PC-3 (cell line): Measurements from ENCODE around the gene INAFM2. TPM values are rescaled to one million over a fixed set of nuclear protein-coding genes. Genes with fewer than 3 reads are reported as not detected.

Source experiments
- ATAC-seq: fragments of 200-7000 bp; cut with Tn5 transposase; 2 replicates; pipeline ENCODE4 v1.9.1; 2020; ENCODE audit warnings: mild to moderate bottlenecking, moderate library complexity
- BruUV-seq: library from RNA; stranded (reverse); fragments of 400-500 nt; replicated peaks from 2 replicates; lab custom pipeline; 2021; lab: Mats Ljungman, UMichigan
- CTCF ChIA-PET: fragments of 300-600 bp; sonication (Branson Sonifier 250); formaldehyde crosslinking; loops from one replicate; lab custom pipeline; 2022; ENCODE audit warnings: antibody characterized with exemption; lab: Charles Lee
- POLR2A ChIA-PET: fragments of 300-600 bp; sonication (Branson Sonifier 250); formaldehyde crosslinking; loops from one replicate; lab custom pipeline; 2022; ENCODE audit warnings: antibody characterized with exemption; ENCODE audit not compliant: unreplicated experiment; lab: Charles Lee
- DNase-seq: peaks from one replicate; pipeline ENCODE4 v3.0.0-alpha.2; 2015
- H2AFZ ChIP-seq: fragments of 300-600 bp; sonication (generic); 2 replicates; pipeline ENCODE4 v1.6.0; 2016; ENCODE audit warnings: antibody characterized with exemption, low read length
- H3F3A ChIP-seq: fragments of 300-600 bp; sonication (generic); one replicate; pipeline ENCODE4 v1.6.0; 2017; ENCODE audit warnings: antibody characterized with exemption, low read length, control low read depth, mild to moderate bottlenecking; ENCODE audit not compliant: unreplicated experiment
- H3K27ac ChIP-seq: fragments of 300-600 bp; sonication (generic); 2 replicates; pipeline ENCODE4 v1.5.1; 2016; ENCODE audit warnings: mild to moderate bottlenecking, low read length
- H3K27me3 ChIP-seq: fragments of 300-600 bp; sonication (generic); 2 replicates; pipeline ENCODE4 v1.6.1; 2016; ENCODE audit warnings: low read length, mixed read lengths
- H3K36me3 ChIP-seq: fragments of 300-600 bp; sonication (generic); 2 replicates; pipeline ENCODE4 v1.6.1; 2016; ENCODE audit warnings: low read depth, mixed run types, low read length, mixed read lengths
- H3K4me1 ChIP-seq: fragments of 300-600 bp; sonication (generic); 2 replicates; pipeline ENCODE4 v1.5.1; 2016; ENCODE audit warnings: low read length; ENCODE audit not compliant: insufficient read depth
- H3K4me2 ChIP-seq: fragments of 300-600 bp; sonication (generic); 2 replicates; pipeline ENCODE4 v1.6.0; 2016; ENCODE audit warnings: low read length
- H3K4me3 ChIP-seq: fragments of 300-600 bp; sonication (generic); 2 replicates; pipeline ENCODE4 v1.5.1; 2016; ENCODE audit warnings: mild to moderate bottlenecking, low read length, mixed read lengths
- H3K79me2 ChIP-seq: fragments of 300-600 bp; sonication (generic); 2 replicates; pipeline ENCODE4 v1.6.1; 2017; ENCODE audit warnings: low read length, mixed read lengths
- H3K9ac ChIP-seq: fragments of 300-600 bp; sonication (generic); 2 replicates; pipeline ENCODE4 v1.6.0; 2016; ENCODE audit warnings: mild to moderate bottlenecking, low read length
- H3K9me2 ChIP-seq: fragments of 300-600 bp; sonication (generic); replicated peaks from 2 replicates; pipeline ENCODE4 v1.6.1; 2016; ENCODE audit warnings: mixed run types, low read length, mixed read lengths
- H3K9me3 ChIP-seq: fragments of 300-600 bp; sonication (generic); 2 replicates; pipeline ENCODE4 v1.6.1; 2016; ENCODE audit warnings: low read length, mixed read lengths
- H4K20me1 ChIP-seq: fragments of 300-600 bp; sonication (generic); 2 replicates; pipeline ENCODE4 v1.6.1; 2016; ENCODE audit warnings: low read length, mixed read lengths
- EZH2 ChIP-seq: fragments of 300-600 bp; sonication (generic); IDR thresholded peaks from one replicate; pipeline ENCODE4 v1.6.1; 2017; ENCODE audit warnings: antibody characterized with exemption, mild to moderate bottlenecking, low read length; ENCODE audit not compliant: unreplicated experiment
- EZH2phosphoT487 ChIP-seq: fragments of 300-600 bp; sonication (generic); IDR thresholded peaks from 2 replicates; pipeline ENCODE4 v1.6.1; 2018; ENCODE audit warnings: mild to moderate bottlenecking, antibody characterized with exemption, low read length, borderline replicate concordance
- intact Hi-C: fragments of 100-400 bp; cut with micrococcal nuclease; formaldehyde crosslinking; loops from 2 replicates; pipeline ENCODE4 v1.9.0; 2023
- total RNA-seq: library from RNA; depleted of rRNA; stranded (reverse); fragments of >200 nt; gene quantifications from 2 replicates; pipeline ENCODE4 v1.2.3, GENCODE V29; 2014
- TF ChIP-seq, protein P1 (sequence below): fragments of 300-600 bp; sonication (generic); conservative IDR thresholded peaks from 2 replicates; pipeline ENCODE4 v1.5.1; 2017; ENCODE audit warnings: antibody characterized with exemption, low read depth, mild to moderate bottlenecking, low read length

Gene INAFM2
- total RNA-seq, 1 experiment from 2014 or later: 22.1 TPM

DNA sequence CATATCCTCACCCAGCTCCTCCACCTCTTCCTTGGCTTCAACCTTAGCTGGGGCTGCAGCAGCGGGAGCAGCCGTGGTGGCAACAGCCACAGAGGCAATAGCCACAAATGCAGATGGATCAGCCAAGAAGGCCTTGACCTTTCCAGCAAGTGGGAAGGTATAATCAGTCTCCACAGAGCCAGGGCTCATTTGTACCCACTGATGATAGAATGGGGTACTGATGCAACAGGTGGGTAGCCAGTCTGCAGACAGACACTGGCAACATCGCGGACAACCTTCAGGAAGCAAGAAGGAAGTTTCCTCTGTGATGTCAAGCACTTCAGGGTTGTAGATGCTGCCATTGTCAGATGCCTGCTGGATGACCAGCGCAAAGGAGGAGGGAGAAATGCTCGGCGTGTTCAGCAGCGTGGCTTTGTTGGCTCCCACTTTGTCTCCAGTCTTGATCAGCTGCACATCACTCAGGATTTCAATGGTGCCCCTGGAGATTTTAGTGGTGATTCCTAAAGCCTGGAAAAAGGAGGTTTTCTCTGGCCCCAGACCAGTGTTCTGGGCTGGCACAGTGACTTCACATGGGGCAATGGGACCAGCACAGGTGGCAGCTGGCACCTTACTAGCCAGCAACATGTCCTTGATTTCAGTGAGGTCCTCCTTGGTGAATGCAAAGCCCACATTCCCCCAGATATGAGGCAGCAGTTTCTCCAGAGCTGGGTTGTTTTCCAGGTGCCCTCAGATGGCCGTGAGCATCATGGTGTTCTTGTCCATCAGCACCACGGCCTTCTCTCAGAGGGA is 10.9 kb upstream of the INAFM2 start:
- H4K20me1 ChIP-seq: no peaks in the 10 kb centered on the region
- ChIA-PET CTCF (no interaction called here), POLR2A (no interaction called here)
- intact Hi-C loops: no loop called here
- no peak overlapping the region for H2AFZ ChIP-seq
- no peaks in the 10 kb centered on the region for H3K9me2 ChIP-seq
- no peaks in the 10 kb centered on the region for H3K9me3 ChIP-seq
- H3K36me3 ChIP-seq: no peaks in the 10 kb centered on the region
- H3K4me1 ChIP-seq: peaks cover 7% of the 10 kb centered on the region; the same call in 1 of the 2 replicates
- no peaks in the 10 kb centered on the region for H3F3A ChIP-seq
- H3K79me2 ChIP-seq: no peaks in the 10 kb centered on the region
- DNase-seq (no peak), ATAC-seq (no peak)
- TF ChIP-seq EZH2 (no peak), EZH2phosphoT487 (no peak)
- TF ChIP-seq, protein P1, sequence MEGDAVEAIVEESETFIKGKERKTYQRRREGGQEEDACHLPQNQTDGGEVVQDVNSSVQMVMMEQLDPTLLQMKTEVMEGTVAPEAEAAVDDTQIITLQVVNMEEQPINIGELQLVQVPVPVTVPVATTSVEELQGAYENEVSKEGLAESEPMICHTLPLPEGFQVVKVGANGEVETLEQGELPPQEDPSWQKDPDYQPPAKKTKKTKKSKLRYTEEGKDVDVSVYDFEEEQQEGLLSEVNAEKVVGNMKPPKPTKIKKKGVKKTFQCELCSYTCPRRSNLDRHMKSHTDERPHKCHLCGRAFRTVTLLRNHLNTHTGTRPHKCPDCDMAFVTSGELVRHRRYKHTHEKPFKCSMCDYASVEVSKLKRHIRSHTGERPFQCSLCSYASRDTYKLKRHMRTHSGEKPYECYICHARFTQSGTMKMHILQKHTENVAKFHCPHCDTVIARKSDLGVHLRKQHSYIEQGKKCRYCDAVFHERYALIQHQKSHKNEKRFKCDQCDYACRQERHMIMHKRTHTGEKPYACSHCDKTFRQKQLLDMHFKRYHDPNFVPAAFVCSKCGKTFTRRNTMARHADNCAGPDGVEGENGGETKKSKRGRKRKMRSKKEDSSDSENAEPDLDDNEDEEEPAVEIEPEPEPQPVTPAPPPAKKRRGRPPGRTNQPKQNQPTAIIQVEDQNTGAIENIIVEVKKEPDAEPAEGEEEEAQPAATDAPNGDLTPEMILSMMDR: no peak
- no peak overlapping the region for H3K4me2 ChIP-seq
- H3K27me3 ChIP-seq: no peaks in the 10 kb centered on the region
- no peak overlapping the region for H3K9ac ChIP-seq
- no peak overlapping the region for H3K27ac ChIP-seq
- H3K4me3 ChIP-seq: no peak overlapping the region
- BruUV-seq: no TSS peak

DNA sequence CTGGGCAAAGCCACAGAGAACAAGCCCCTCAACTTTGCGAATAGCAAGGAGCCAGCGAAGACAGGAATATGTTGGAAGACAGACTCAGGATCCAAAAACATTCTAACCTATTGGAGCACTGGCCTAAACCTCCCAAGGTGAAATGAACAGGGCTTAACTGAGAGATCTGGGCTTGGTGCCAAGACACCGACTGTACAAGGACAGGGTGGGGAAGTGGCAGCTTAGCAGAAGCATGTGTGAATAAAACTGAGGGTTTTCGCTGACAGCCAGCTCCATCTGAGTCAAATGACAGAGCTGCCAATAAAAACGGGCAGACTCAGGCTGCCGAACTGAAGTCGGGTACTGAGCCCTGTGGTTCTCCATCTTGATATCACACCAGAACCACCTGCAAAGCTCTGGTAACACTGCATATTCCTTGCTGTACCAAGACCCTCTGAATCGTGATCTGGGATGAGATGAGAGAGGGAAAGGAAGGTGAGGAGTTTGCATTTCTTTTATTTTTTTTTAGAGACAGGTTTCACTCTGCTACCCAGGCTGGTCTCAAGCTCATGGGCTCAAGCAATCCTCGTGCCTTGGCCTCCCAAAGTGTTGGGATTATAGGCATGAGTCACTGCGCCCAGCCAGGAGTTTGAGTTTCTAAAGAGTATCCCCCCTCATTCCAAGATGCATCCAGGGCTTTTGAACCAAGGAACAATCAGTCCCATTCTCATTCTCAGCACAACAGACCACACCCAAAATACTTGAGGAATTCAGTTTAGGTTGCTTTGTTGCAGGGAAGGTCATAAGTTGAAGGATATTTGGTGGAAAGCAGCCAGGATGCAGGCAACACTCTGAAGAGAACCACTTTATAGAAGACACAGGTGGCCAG is 9.7 kb upstream of the INAFM2 start:
- Histone ChIP-seq H3K4me2 (peak overlapping the region; percentile 17; the same call in 1 of the 2 replicates), H4K20me1 (no peaks in the 10 kb centered on the region), H3K4me3 (no peak overlapping the region), H2AFZ (no peak overlapping the region), H3K27ac (no peak overlapping the region), H3K9me2 (no peaks in the 10 kb centered on the region), H3K9ac (no peak overlapping the region), H3K4me1 (peaks cover 7% of the 10 kb centered on the region; the same call in 1 of the 2 replicates), H3K79me2 (no peaks in the 10 kb centered on the region), H3K36me3 (no peaks in the 10 kb centered on the region), H3K9me3 (no peaks in the 10 kb centered on the region), H3K27me3 (no peaks in the 10 kb centered on the region), H3F3A (no peaks in the 10 kb centered on the region)
- ChIA-PET POLR2A (interaction anchor here (0.6 kb wide), 1 partner anchor 97 kb away, joined by 3 read pairs; no protein-coding TSS in a partner anchor), CTCF (interaction anchor here (0.8 kb wide), 1 partner anchor 35 kb away, joined by 4 read pairs; no protein-coding TSS in a partner anchor)
- ATAC-seq: peak; percentile 77
- peak; percentile 74 for DNase-seq
- no TSS peak for BruUV-seq
- intact Hi-C loops: no loop called here
- no peak for TF ChIP-seq EZH2phosphoT487
- TF ChIP-seq, protein P1: no peak
- no peak for TF ChIP-seq EZH2
